H1 (cell line): ENCODE results near the gene MRPL34. TPM values are rescaled to one million over a fixed set of nuclear protein-coding genes. Genes with fewer than 3 reads are reported as not detected.
A peak's percentile ranks its signal among the peaks of the same experiment; 100 is the strongest.

Source experiments
- CTCF ChIA-PET: fragments of 300-600 bp; sonication (Branson Sonifier 250); formaldehyde crosslinking; loops from one replicate; lab custom pipeline; 2021; ENCODE audit not compliant: partially characterized antibody; lab: Charles Lee
- POLR2A ChIA-PET: fragments of 300-600 bp; sonication (Branson Sonifier 250); formaldehyde crosslinking; loops from one replicate; lab custom pipeline; 2021; ENCODE audit warnings: inconsistent platforms; ENCODE audit not compliant: partially characterized antibody; lab: Charles Lee
- DNase-seq, 2 experiments: peaks; one replicate each; pipeline versions ENCODE4 v3.0.0 to v3.0.0-alpha.2; 2010 to 2022; ENCODE audit warnings: low spot score in 2 of 2, low read depth in 1 of 2, mixed read lengths in 1 of 2
- FAIRE-seq: peaks from 2 replicates; lab custom pipeline; 2011; peaks lifted over from hg19 to GRCh38; lab: Jason Lieb, UNC
- H2AFZ ChIP-seq: 2 replicates; pipeline ENCODE4 v1.8.1; 2012; ENCODE audit warnings: low read length, inconsistent platforms
- H2AK5ac ChIP-seq: 2 replicates; pipeline ENCODE4 v1.6.1; 2013; ENCODE audit warnings: low read depth, low read length
- H2BK120ac ChIP-seq: replicated peaks from 2 replicates; pipeline ENCODE3; 2013; ENCODE audit warnings: low read depth, low read length, inconsistent platforms
- H2BK12ac ChIP-seq: 2 replicates; pipeline ENCODE4 v1.6.1; 2013; ENCODE audit warnings: low read depth, low read length
- H2BK15ac ChIP-seq: 2 replicates; pipeline ENCODE4 v1.6.1; 2013; ENCODE audit warnings: low read length
- H2BK20ac ChIP-seq: 2 replicates; pipeline ENCODE4 v1.6.1; 2013; ENCODE audit warnings: low read length
- H2BK5ac ChIP-seq: 2 replicates; pipeline ENCODE4 v1.6.1; 2013; ENCODE audit warnings: low read depth, low read length
- H3K14ac ChIP-seq: 2 replicates; pipeline ENCODE4 v1.6.1; 2013; ENCODE audit warnings: inconsistent platforms; ENCODE audit not compliant: insufficient read length
- H3K18ac ChIP-seq: 2 replicates; pipeline ENCODE4 v1.6.1; 2013; ENCODE audit warnings: low read length; ENCODE audit errors: extremely low read depth
- H3K23ac ChIP-seq: 2 replicates; pipeline ENCODE4 v1.6.1; 2013; ENCODE audit warnings: inconsistent platforms; ENCODE audit not compliant: insufficient read length
- H3K23me2 ChIP-seq: 2 replicates; pipeline ENCODE4 v1.6.1; 2013; ENCODE audit warnings: low read depth, low read length
- H3K27ac ChIP-seq: 2 replicates; pipeline ENCODE4 v1.6.1; 2011; ENCODE audit warnings: low read depth, low read length, inconsistent platforms
- H3K27me3 ChIP-seq, 4 experiments: replicated peaks in 1 of 4; 1 replicate in 1 of 4; 2 replicates in 3 of 4; pipeline versions ENCODE4 v1.6.1 to v1.8.1; 2011 to 2013; ENCODE audit warnings: low read length in 3 of 4, mild to moderate bottlenecking in 3 of 4, inconsistent platforms in 2 of 4, mixed read lengths in 2 of 4, moderate library complexity in 1 of 4; ENCODE audit not compliant: control insufficient read depth in 3 of 4, insufficient read depth in 3 of 4; ENCODE audit errors: extremely low read depth in 1 of 4
- H3K36me3 ChIP-seq, 4 experiments: 2 replicates each; pipeline versions ENCODE4 v1.6.1 to v1.8.1; 2011 to 2013; ENCODE audit warnings: mild to moderate bottlenecking in 4 of 4, low read length in 3 of 4, moderate library complexity in 2 of 4, control low read depth in 1 of 4, inconsistent platforms in 1 of 4; ENCODE audit not compliant: insufficient read depth in 4 of 4, control insufficient read depth in 2 of 4
- H3K4ac ChIP-seq: replicated peaks from 2 replicates; pipeline ENCODE3; 2013; ENCODE audit warnings: low read length, low read depth, mixed read lengths, inconsistent platforms; ENCODE audit not compliant: insufficient read length
- H3K4me1 ChIP-seq, 4 experiments: replicated peaks in 1 of 4; 1 replicate in 1 of 4; 2 replicates in 3 of 4; pipeline versions ENCODE4 v1.6.1 to v1.8.1; 2011 to 2013; ENCODE audit warnings: low read length in 3 of 4, inconsistent platforms in 2 of 4, mixed read lengths in 1 of 4; ENCODE audit not compliant: insufficient read depth in 4 of 4, control insufficient read depth in 3 of 4
- H3K4me2 ChIP-seq, 2 experiments: 2 replicates each; pipeline versions ENCODE4 v1.6.1 to v1.8.1; 2011 to 2013; ENCODE audit warnings: low read depth in 2 of 2, low read length in 2 of 2, control low read depth in 1 of 2, inconsistent platforms in 1 of 2, mild to moderate bottlenecking in 1 of 2; ENCODE audit not compliant: insufficient read depth in 1 of 2
- H3K4me3 ChIP-seq, 4 experiments: fragments of 200-600, 300-600 bp in 1 of 4; sonication (generic), shearing (Covaris generic), sonication (Bioruptor Twin) in 1 of 4; 2 replicates each; pipeline versions ENCODE4 v1.5.1 to v1.8.1; 2011 to 2016; ENCODE audit warnings: low read length in 4 of 4, low read depth in 3 of 4, control low read depth in 2 of 4, inconsistent platforms in 2 of 4, mild to moderate bottlenecking in 2 of 4, mixed read lengths in 1 of 4, moderate library complexity in 1 of 4; ENCODE audit not compliant: insufficient read depth in 2 of 4; ENCODE audit errors: extremely low read depth in 1 of 4
- H3K56ac ChIP-seq: replicated peaks from 2 replicates; pipeline ENCODE3; 2013; ENCODE audit warnings: low read depth, mild to moderate bottlenecking, mixed read lengths, low read length, inconsistent platforms; ENCODE audit not compliant: insufficient read length
- H3K79me1 ChIP-seq: 2 replicates; pipeline ENCODE4 v1.6.1; 2013; ENCODE audit warnings: low read depth, low read length, control low read depth
- H3K79me2 ChIP-seq, 2 experiments: 2 replicates each; pipeline versions ENCODE4 v1.6.1 to v1.8.1; 2012 to 2013; ENCODE audit warnings: low read length in 2 of 2, mild to moderate bottlenecking in 2 of 2, inconsistent platforms in 1 of 2; ENCODE audit not compliant: insufficient read depth in 2 of 2, control insufficient read depth in 1 of 2
- H3K9ac ChIP-seq, 4 experiments: replicated peaks in 1 of 4; 1 replicate in 1 of 4; 2 replicates in 3 of 4; pipeline versions ENCODE4 v1.6.1 to v1.8.1; 2011 to 2013; ENCODE audit warnings: low read depth in 3 of 4, low read length in 3 of 4, control low read depth in 2 of 4, mild to moderate bottlenecking in 2 of 4, moderate library complexity in 2 of 4, inconsistent platforms in 1 of 4; ENCODE audit errors: extremely low read depth in 1 of 4
- H3K9me3 ChIP-seq, 2 experiments: 2 replicates each; pipeline versions ENCODE4 v1.6.1 to v1.8.1; 2012 to 2013; ENCODE audit warnings: mild to moderate bottlenecking in 2 of 2, moderate library complexity in 2 of 2, control low read depth in 1 of 2, inconsistent platforms in 1 of 2, low read depth in 1 of 2, low read length in 1 of 2, mixed read lengths in 1 of 2; ENCODE audit not compliant: insufficient read depth in 2 of 2
- H4K20me1 ChIP-seq, 2 experiments: replicated peaks in 1 of 2; 2 replicates each; pipeline versions ENCODE3 to v1.8.1; 2011 to 2013; ENCODE audit warnings: inconsistent platforms in 2 of 2, low read length in 2 of 2, mild to moderate bottlenecking in 1 of 2; ENCODE audit not compliant: insufficient read depth in 2 of 2, control insufficient read depth in 1 of 2
- H4K5ac ChIP-seq: 2 replicates; pipeline ENCODE4 v1.6.1; 2013; ENCODE audit warnings: low read length, low read depth, mixed read lengths, inconsistent platforms; ENCODE audit not compliant: insufficient read length
- H4K8ac ChIP-seq: 2 replicates; pipeline ENCODE4 v1.8.0; 2013; ENCODE audit warnings: mild to moderate bottlenecking, moderate library complexity, low read length, inconsistent platforms; ENCODE audit not compliant: insufficient read depth; ENCODE audit errors: extremely low read depth
- H4K91ac ChIP-seq: replicated peaks from 2 replicates; pipeline ENCODE3; 2013; ENCODE audit warnings: low read length, mixed read lengths, inconsistent platforms; ENCODE audit not compliant: insufficient read length
- MAX ChIP-seq: IDR thresholded peaks from 2 replicates; pipeline ENCODE4 v1.6.1; 2012; ENCODE audit warnings: inconsistent platforms
- NRF1 ChIP-seq: IDR thresholded peaks from 2 replicates; pipeline ENCODE4 v1.6.1; 2011; ENCODE audit warnings: mild to moderate bottlenecking, low read depth, low read length, improper control_type of control experiment
- SAP30 ChIP-seq: fragments of 300-600 bp; sonication (generic); IDR thresholded peaks from 2 replicates; pipeline ENCODE4 v1.7.1; 2012; ENCODE audit warnings: low read length, moderate library complexity, mild to moderate bottlenecking, inconsistent platforms; ENCODE audit not compliant: insufficient read depth, insufficient replicate concordance
- TAF1 ChIP-seq: IDR thresholded peaks from 2 replicates; pipeline ENCODE4 v1.6.1; 2011; ENCODE audit warnings: mild to moderate bottlenecking, low read depth, low read length
- TBP ChIP-seq: IDR thresholded peaks from 2 replicates; pipeline ENCODE4 v1.6.1; 2011; ENCODE audit warnings: low read depth, low read length, improper control_type of control experiment
- TEAD4 ChIP-seq: IDR thresholded peaks from 2 replicates; pipeline ENCODE4 v1.6.1; 2012; ENCODE audit warnings: low read depth, low read length, inconsistent platforms, mixed read lengths
- WGBS, 2 experiments: shearing (Covaris generic) in 1 of 2; methylation state at CpG; one replicate each; pipeline versions ENCODE4 v1.1.6 to v1.1.7; 2013 to 2015; ENCODE audit warnings: low lambda C conversion rate in 2 of 2, mixed read lengths in 2 of 2, inconsistent platforms in 1 of 2, low coverage in 1 of 2, missing lambda C conversion rate in 1 of 2; ENCODE audit not compliant: insufficient replicate concordance in 2 of 2, insufficient coverage in 1 of 2, insufficient read length in 1 of 2; ENCODE audit errors: extremely low coverage in 1 of 2, missing lambda C conversion rate in 1 of 2; 5-methylcytosine and 5-hydroxymethylcytosine counted together
- polyA plus RNA-seq, 7 experiments: library from polyadenylated mRNA; depleted of rRNA in 3 of 7; stranded (reverse) in 5 of 7; unstranded in 2 of 7; fragments of >200 nt in 5 of 7; fragments of 200-250 nt in 2 of 7; gene quantifications; 1 replicate in 5 of 7; 2 replicates in 1 of 7; 4 replicates in 1 of 7; pipeline versions ENCODE4 v1.2.1 to v1.2.3, GENCODE V29; 2011 to 2013; ENCODE audit warnings: missing spikeins in 2 of 7, mixed read lengths in 2 of 7
- total RNA-seq: library from RNA; stranded (reverse); fragmentation: NEBNext Ultra II Directional; extraction: Animal tissue kit (Norgen Biotek cat#: 25700); gene quantifications from 2 replicates; pipeline ENCODE4 v1.2.1, GENCODE V29; 2021
- TF ChIP-seq, protein P1 (sequence below): IDR thresholded peaks from 2 replicates; pipeline ENCODE4 v1.6.1; 2012; ENCODE audit warnings: inconsistent platforms

MRPL34 gene
- total and polyA plus RNA-seq, 2 of the 8 experiments (the other 6 are each of a cell fraction or from before 2014, with no cell fraction given): 91.9 to 99.6 TPM

GRCh38 chr19:17281391-17282304 lies 24.0 kb upstream of the MRPL34 start, which contains the start of gene ANKLE1:
TSS of gene ANKLE1 (plus strand) at chr19:17281901. CDS start at chr19:17281921, 20 bp downstream.
- Histone ChIP-seq H3K4me3 (peak within 1 kb of the TSS; percentile 3 to 54 (median 20); a peak in 7 of 8 replicates), H2BK120ac (no peak within 1 kb of the TSS), H3K79me2 (no peaks in the 10 kb centered on the region), H4K91ac (peak within 1 kb of the TSS; percentile 59), H3K36me3 (peaks cover 0 to 13% (median 5%) of the 10 kb centered on the region in 4 experiments; a peak in 5 of 8 replicates), H3K27me3 (peaks cover 0 to 3% (median 0%) of the 10 kb centered on the region in 4 experiments; a peak in 3 of 7 replicates), H3K23me2 (no peaks in the 10 kb centered on the region; the same call in 1 of the 2 replicates), H3K23ac (no peak within 1 kb of the TSS), H4K8ac (peak within 1 kb of the TSS; percentile 88), H3K14ac (no peak within 1 kb of the TSS), H3K9me3 (peaks cover 0 to 6% of the 10 kb centered on the region in 2 experiments; a peak in 1 of 4 replicates), H2BK20ac (no peak within 1 kb of the TSS), H3K79me1 (no peaks in the 10 kb centered on the region; the same call in 1 of the 2 replicates), H2AFZ (no peak within 1 kb of the TSS; the same call in 1 of the 2 replicates), H3K9ac (no peak within 1 kb of the TSS; a peak in 1 of 7 replicates), H3K4ac (no peak within 1 kb of the TSS), H3K4me1 (peaks cover 0 to 3% (median under 1%) of the 10 kb centered on the region in 4 experiments; a peak in 3 of 7 replicates), H2BK12ac (no peak within 1 kb of the TSS; the same call in 1 of the 2 replicates), H2AK5ac (no peak within 1 kb of the TSS), H2BK5ac (no peak within 1 kb of the TSS), H3K18ac (no peak within 1 kb of the TSS; the same call in 1 of the 2 replicates), H3K27ac (no peak within 1 kb of the TSS), H4K5ac (no peak within 1 kb of the TSS), H3K56ac (no peak within 1 kb of the TSS), H4K20me1 (peaks cover 0 to 3% of the 10 kb centered on the region in 2 experiments), H3K4me2 (peak within 1 kb of the TSS; percentile 0 to 68; a peak in 3 of 4 replicates), H2BK15ac (0 out of 2 replicates have a peak within 1 kb of the TSS, but pooled peaks have one; percentile 46)
- WGBS, 2 experiments: 44% methylated on average over 48 of the region's 75 CpGs; no CpG with 5 or more reads in 1 of the 2 experiments
- DNase-seq (peak in 1 of 2 experiments; percentile 79), FAIRE-seq (no peak)
- POLR2A ChIA-PET: interaction anchor here (0.9 to 9.0 kb wide), 16 partner anchors 9 to 76 kb away, joined by 3 to 113 read pairs (median 4); partner anchors contain the start of genes BABAM1, DDA1, OCEL1 and USE1
- CTCF ChIA-PET: interaction anchor here (0.6 to 5.7 kb wide), 23 partner anchors 9 to 154 kb away, joined by 3 to 56 read pairs (median 6); partner anchors contain the start of genes OCEL1 and USHBP1
- TF ChIP-seq MAX (peak; percentile 98), NRF1 (0 out of 2 replicates have a peak, but pooled peaks have one; percentile 18), TEAD4 (no peak), TAF1 (peak; percentile 66; the same call in 1 of the 2 replicates), TBP (peak; percentile 35; the same call in 1 of the 2 replicates), SAP30 (no peak)
- TF ChIP-seq, protein P1, sequence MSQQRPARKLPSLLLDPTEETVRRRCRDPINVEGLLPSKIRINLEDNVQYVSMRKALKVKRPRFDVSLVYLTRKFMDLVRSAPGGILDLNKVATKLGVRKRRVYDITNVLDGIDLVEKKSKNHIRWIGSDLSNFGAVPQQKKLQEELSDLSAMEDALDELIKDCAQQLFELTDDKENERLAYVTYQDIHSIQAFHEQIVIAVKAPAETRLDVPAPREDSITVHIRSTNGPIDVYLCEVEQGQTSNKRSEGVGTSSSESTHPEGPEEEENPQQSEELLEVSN: peak; percentile 99
